Muscle of arm (tissue), 14 donors: Measurements from ENCODE around the gene ARHGAP10. TPM values are rescaled to one million over a fixed set of nuclear protein-coding genes. Genes with fewer than 3 reads are reported as not detected.

Experiments
- DNase-seq: peaks from one replicate; pipeline ENCODE4 v3.0.0-alpha.2; 2013
- long read RNA-seq, 11 donors: transcript quantifications; one replicate each; lab custom pipeline, GENCODE V29; 2026
- polyA plus RNA-seq, 12 donors: library from polyadenylated mRNA; unstranded; fragments of 120-200 nt; gene quantifications; one replicate each; pipeline ENCODE4 v1.2.1, GENCODE V29; 2013; ENCODE audit not compliant: insufficient read length in 12 of 12

Gene ARHGAP10
- polyA plus RNA-seq: 10 to 100 TPM in 11 of 12 donors, not detected in 1; 19.8 to 38.9 (median 34.9) TPM
- long read RNA-seq, donor 1, partial matches to known transcripts: 0 of 1 reads
- long read RNA-seq, donor 1, other reads (novel, unspliced or antisense): 0 of 1 reads
- long read RNA-seq, donor 2, transcript ARHGAP10-206 (5 exons, 1,559 nt): major isoform, 6 of 41 reads
- long read RNA-seq, donor 2, partial matches to known transcripts: 32 of 41 reads
- long read RNA-seq, donor 2, other reads (novel, unspliced or antisense): 0 of 41 reads
- long read RNA-seq, donor 3, partial matches to known transcripts: 16 of 20 reads
- long read RNA-seq, donor 3, other reads (novel, unspliced or antisense): 0 of 20 reads
- long read RNA-seq, donor 4, partial matches to known transcripts: 12 of 13 reads
- long read RNA-seq, donor 4, other reads (novel, unspliced or antisense): 0 of 13 reads
- long read RNA-seq, donor 5, transcript ARHGAP10-201 (23 exons, 3,299 nt): major isoform, 10 of 26 reads
- long read RNA-seq, donor 5, transcript ARHGAP10-206 (5 exons, 1,559 nt): minor isoform, 7 of 26 reads
- long read RNA-seq, donor 5, partial matches to known transcripts: 9 of 26 reads
- long read RNA-seq, donor 5, other reads (novel, unspliced or antisense): 0 of 26 reads
- long read RNA-seq, donor 6, partial matches to known transcripts: 0 of 2 reads
- long read RNA-seq, donor 6, other reads (novel, unspliced or antisense): 0 of 2 reads
- long read RNA-seq, donor 7, partial matches to known transcripts: 12 of 15 reads
- long read RNA-seq, donor 7, other reads (novel, unspliced or antisense): 0 of 15 reads
- long read RNA-seq, donor 8, partial matches to known transcripts: 28 of 37 reads
- long read RNA-seq, donor 8, other reads (novel, unspliced or antisense): 0 of 37 reads
- long read RNA-seq, donor 9, partial matches to known transcripts: 0 of 1 reads
- long read RNA-seq, donor 9, other reads (novel, unspliced or antisense): 0 of 1 reads
- long read RNA-seq, donor 10, partial matches to known transcripts: 0 of 5 reads
- long read RNA-seq, donor 10, other reads (novel, unspliced or antisense): 0 of 5 reads
- long read RNA-seq, donor 11, partial matches to known transcripts: 23 of 30 reads
- long read RNA-seq, donor 11, other reads (novel, unspliced or antisense): 0 of 30 reads

- peak; percentile 80 for DNase-seq
Measured at GRCh38 chr4:147731580-147732517, at the start of gene ARHGAP10. ARHGAP10 (plus strand) TSS chr4:147732088; CDS start chr4:147732302, 214 bp downstream.

- DNase-seq: no peak
Measured at GRCh38 chr4:147682755-147683154, 49.1 kb upstream of the ARHGAP10 start.

GRCh38 chr4:147683188-147683591 lies 48.7 kb upstream of the ARHGAP10 start:
- DNase-seq: peak; percentile 46

- DNase-seq: peak; percentile 95
Measured at GRCh38 chr4:147683717-147684700, 47.9 kb upstream of the ARHGAP10 start, which contains the start of gene PRMT9. PRMT9 (minus strand) TSS chr4:147684163; CDS start chr4:147683987, 176 bp downstream.

- DNase-seq: no peak
Measured at GRCh38 chr4:147689067-147689466, 42.8 kb upstream of the ARHGAP10 start.

- no peak for DNase-seq
Measured at GRCh38 chr4:147691820-147692219, 40.1 kb upstream of the ARHGAP10 start.

- DNase-seq: no peak
Measured at GRCh38 chr4:147693218-147693617, 38.7 kb upstream of the ARHGAP10 start.

GRCh38 chr4:147696866-147697265 lies 35.0 kb upstream of the ARHGAP10 start:
- no peak for DNase-seq

- no peak for DNase-seq
Measured at GRCh38 chr4:147704846-147705245, 27.0 kb upstream of the ARHGAP10 start.

GRCh38 chr4:147707892-147708672 lies 23.8 kb upstream of the ARHGAP10 start:
- peak; percentile 46 for DNase-seq

- DNase-seq: no peak
Measured at GRCh38 chr4:147709999-147710398, 21.9 kb upstream of the ARHGAP10 start.

- DNase-seq: peak; percentile 42
Measured at GRCh38 chr4:147714575-147715401, 17.1 kb upstream of the ARHGAP10 start.

- no peak for DNase-seq
Measured at GRCh38 chr4:147717878-147718277, 14.0 kb upstream of the ARHGAP10 start.

GRCh38 chr4:147723326-147723725 lies 8.6 kb upstream of the ARHGAP10 start:
- DNase-seq: no peak

GRCh38 chr4:147724468-147725201 lies 7.3 kb upstream of the ARHGAP10 start:
- DNase-seq: no peak

- DNase-seq: no peak
Measured at GRCh38 chr4:147725673-147726072, 6.2 kb upstream of the ARHGAP10 start.

GRCh38 chr4:147727476-147728028 lies 4.3 kb upstream of the ARHGAP10 start:
- no peak for DNase-seq
